ENCODE data around the gene HAPSTR1.

HAPSTR1 gene

DNA sequence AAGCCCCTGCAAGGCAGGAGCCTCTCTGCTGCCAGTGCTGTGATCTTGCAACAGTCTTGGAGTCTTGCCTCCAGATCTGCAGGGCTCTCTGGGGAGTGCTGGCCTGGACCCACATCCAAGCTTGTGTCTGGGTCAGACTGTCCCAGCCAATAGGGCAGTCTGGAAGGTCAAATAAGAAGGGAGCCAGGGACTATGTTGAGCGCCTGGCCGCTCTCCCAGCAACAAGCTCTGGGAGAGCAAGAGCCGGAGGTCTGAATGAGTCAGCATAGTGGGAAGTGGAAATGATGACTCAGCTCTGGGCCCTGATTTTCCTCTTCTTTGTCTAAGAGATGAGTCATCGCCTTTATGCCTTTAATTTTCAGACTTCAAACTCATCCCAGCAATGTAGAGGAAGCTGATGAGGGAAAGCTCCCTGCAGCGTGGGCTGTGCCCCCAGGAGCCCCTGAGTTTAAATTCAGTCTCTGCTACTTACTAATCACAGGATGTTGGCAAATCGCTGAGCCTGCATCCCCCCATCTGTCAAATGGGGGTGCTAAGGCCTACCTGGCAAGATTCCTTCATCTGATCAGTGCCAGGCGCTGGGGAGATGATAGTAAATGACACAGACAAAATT is 43.6 kb upstream of the HAPSTR1 start:
- ChIA-PET CTCF (interaction anchor here (2.1 kb wide), 1 partner anchor 39 kb away, joined by 6 read pairs; no protein-coding TSS in a partner anchor), POLR2A (no interaction called here)
- no peak for TF ChIP-seq L3MBTL2 (conservative IDR thresholded peaks at IDR 0.05)
- TF ChIP-seq BHLHE40 (IDR thresholded peaks at IDR 0.05; ENCODE audit: borderline replicate concordance): no peak
- TF ChIP-seq CTBP1 (IDR thresholded peaks at IDR 0.05; ENCODE audit: borderline replicate concordance): no peak
- TF ChIP-seq SP1 (IDR thresholded peaks at IDR 0.05): no peak
- TF ChIP-seq ELF4 (IDR thresholded peaks at IDR 0.05): no peak
- no peak for TF ChIP-seq ARNT (IDR thresholded peaks at IDR 0.05)
- TF ChIP-seq HDGF (IDR thresholded peaks at IDR 0.05; ENCODE audit: borderline replicate concordance): no peak
- no peak for TF ChIP-seq FOXA1 (IDR thresholded peaks at IDR 0.05)
- TF ChIP-seq FOXM1 (IDR thresholded peaks at IDR 0.05; ENCODE audit: borderline replicate concordance): no peak
- peak; percentile 66 for DNase-seq (ENCODE audit: extremely low spot score)

DNA sequence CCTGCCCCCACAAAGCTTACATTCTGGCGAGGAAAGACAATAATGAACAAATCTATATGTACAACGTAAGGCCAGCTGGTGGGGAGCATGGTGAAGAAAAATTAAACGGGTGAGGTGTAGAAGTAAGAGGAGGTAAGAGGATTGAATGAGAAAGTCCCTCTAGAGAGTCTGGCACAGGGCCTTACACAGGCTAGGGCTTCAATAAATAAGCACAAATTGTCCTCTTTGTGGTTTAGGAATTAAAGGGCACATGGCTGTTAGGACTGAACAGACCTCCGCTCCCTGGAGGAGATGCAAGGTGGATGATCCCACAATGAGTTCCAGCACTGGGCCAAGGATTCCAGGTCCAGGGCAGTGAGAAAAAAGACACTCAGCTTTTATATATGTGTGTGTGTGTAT is 43.1 kb upstream of the HAPSTR1 start:
- no peak for DNase-seq (ENCODE audit: extremely low spot score)
- TF ChIP-seq CTBP1 (IDR thresholded peaks at IDR 0.05; ENCODE audit: borderline replicate concordance) (no peak), FOXM1 (IDR thresholded peaks at IDR 0.05; ENCODE audit: borderline replicate concordance) (no peak), NFRKB (IDR thresholded peaks at IDR 0.05) (no peak), SP1 (IDR thresholded peaks at IDR 0.05) (no peak), FOXK2 (IDR thresholded peaks at IDR 0.05) (no peak), LEF1 (IDR thresholded peaks at IDR 0.05; ENCODE audit: borderline replicate concordance) (no peak), L3MBTL2 (conservative IDR thresholded peaks at IDR 0.05) (no peak), FOXA1 (IDR thresholded peaks at IDR 0.05) (no peak)
- ChIA-PET POLR2A (no interaction called here), CTCF (interaction anchor here (2.1 kb wide), 1 partner anchor 40 kb away, joined by 6 read pairs; no protein-coding TSS in a partner anchor)

DNA sequence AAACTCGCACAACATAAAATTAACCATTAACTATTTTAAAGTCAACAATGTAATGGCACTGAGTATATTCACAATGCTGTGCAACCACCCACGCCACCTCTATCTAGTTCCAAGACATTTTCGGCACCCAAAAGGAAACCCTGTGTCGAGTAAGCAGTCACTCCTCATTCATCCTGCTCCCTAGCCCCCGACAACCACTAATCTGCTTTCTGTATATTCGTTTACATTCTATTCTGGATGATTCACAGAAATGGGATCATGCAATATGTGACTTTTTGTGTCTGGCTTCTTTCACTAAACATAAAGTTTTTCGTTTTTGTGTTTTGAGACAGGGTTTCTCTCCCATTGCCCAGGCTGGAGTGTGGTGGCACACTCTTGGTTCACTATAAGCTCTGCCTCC is 42.2 kb upstream of the HAPSTR1 start:
- DNase-seq (ENCODE audit: extremely low spot score): no peak
- ChIA-PET CTCF (no interaction called here), POLR2A (no interaction called here)

DNA sequence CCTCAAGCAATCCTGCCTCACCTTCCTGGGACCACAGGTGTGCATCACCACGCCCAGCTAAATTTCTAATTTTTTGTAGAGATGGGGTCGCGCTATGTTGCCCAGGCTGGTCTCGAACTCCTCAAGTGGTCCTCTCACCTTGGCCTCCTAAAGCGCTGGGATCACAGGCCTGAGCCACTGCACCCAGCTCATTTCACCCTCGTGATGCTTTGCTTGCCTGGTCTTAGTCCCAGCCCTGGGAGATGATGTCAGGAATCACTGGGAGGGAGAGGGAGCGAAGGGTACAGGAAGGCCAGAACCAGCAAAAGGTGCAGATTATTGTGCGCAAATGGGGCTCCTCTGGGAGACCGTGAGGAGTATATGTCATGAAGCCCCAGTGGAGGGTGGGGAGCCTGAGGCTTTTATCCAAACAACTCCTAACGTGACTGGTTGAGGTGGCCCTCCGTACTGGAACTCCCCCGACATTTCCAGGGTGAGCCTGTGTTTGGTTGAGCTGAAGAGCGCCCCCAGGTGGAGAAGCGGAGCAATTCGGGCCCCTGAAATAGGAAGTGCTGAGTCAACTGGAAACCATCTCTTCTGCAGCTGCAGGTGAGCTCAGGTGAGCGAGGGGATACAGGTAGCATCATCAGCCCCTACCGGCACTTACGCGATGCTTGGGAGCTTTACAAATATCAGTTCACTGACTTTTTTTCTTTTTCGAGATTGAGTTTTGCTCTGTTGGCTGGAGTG is 41.2 kb upstream of the HAPSTR1 start:
- CTCF ChIA-PET: interaction anchor here (0.6 to 1.4 kb wide), 4 partner anchors 10 to 511 kb away, joined by 3 read pairs; no protein-coding TSS in a partner anchor
- POLR2A ChIA-PET: interaction anchor here (0.9 kb wide), 1 partner anchor 41 kb away, joined by 3 read pairs; the partner anchor contains the start of gene HAPSTR1
- TF ChIP-seq HDGF (IDR thresholded peaks at IDR 0.05; ENCODE audit: borderline replicate concordance) (no peak), BHLHE40 (IDR thresholded peaks at IDR 0.05; ENCODE audit: borderline replicate concordance) (no peak), L3MBTL2 (conservative IDR thresholded peaks at IDR 0.05) (no peak), CTBP1 (IDR thresholded peaks at IDR 0.05; ENCODE audit: borderline replicate concordance) (no peak), FOXA1 (IDR thresholded peaks at IDR 0.05) (no peak), SUZ12 (IDR thresholded peaks at IDR 0.05) (no peak), ELF4 (IDR thresholded peaks at IDR 0.05) (no peak), SP1 (IDR thresholded peaks at IDR 0.05) (no peak), ARNT (IDR thresholded peaks at IDR 0.05) (no peak)
- TF ChIP-seq, protein P1, sequence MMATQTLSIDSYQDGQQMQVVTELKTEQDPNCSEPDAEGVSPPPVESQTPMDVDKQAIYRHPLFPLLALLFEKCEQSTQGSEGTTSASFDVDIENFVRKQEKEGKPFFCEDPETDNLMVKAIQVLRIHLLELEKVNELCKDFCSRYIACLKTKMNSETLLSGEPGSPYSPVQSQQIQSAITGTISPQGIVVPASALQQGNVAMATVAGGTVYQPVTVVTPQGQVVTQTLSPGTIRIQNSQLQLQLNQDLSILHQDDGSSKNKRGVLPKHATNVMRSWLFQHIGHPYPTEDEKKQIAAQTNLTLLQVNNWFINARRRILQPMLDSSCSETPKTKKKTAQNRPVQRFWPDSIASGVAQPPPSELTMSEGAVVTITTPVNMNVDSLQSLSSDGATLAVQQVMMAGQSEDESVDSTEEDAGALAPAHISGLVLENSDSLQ (IDR thresholded peaks at IDR 0.05): no peak
- DNase-seq (ENCODE audit: extremely low spot score): peak; percentile 41

More for the DNA sequence above, 42.2 kb upstream of the HAPSTR1 start:
- TF ChIP-seq CTBP1 (IDR thresholded peaks at IDR 0.05; ENCODE audit: borderline replicate concordance): no peak
- no peak for TF ChIP-seq SP1 (IDR thresholded peaks at IDR 0.05)
- TF ChIP-seq, protein P1 (IDR thresholded peaks at IDR 0.05): no peak
- TF ChIP-seq SUZ12 (IDR thresholded peaks at IDR 0.05): no peak
- no peak for TF ChIP-seq LEF1 (IDR thresholded peaks at IDR 0.05; ENCODE audit: borderline replicate concordance)
- TF ChIP-seq TARDBP (IDR thresholded peaks at IDR 0.05): no peak
- no peak for TF ChIP-seq FOXA1 (IDR thresholded peaks at IDR 0.05)
- no peak for TF ChIP-seq ELF4 (IDR thresholded peaks at IDR 0.05)
- TF ChIP-seq NFRKB (IDR thresholded peaks at IDR 0.05): no peak
- TF ChIP-seq HDGF (IDR thresholded peaks at IDR 0.05; ENCODE audit: borderline replicate concordance): no peak
- TF ChIP-seq L3MBTL2 (conservative IDR thresholded peaks at IDR 0.05): no peak
- no peak for TF ChIP-seq FOXM1 (IDR thresholded peaks at IDR 0.05; ENCODE audit: borderline replicate concordance)
- no peak for TF ChIP-seq ARNT (IDR thresholded peaks at IDR 0.05)
- no peak for TF ChIP-seq ZNF384 (IDR thresholded peaks at IDR 0.05)
- no peak for TF ChIP-seq BHLHE40 (IDR thresholded peaks at IDR 0.05; ENCODE audit: borderline replicate concordance)
- TF ChIP-seq FOXK2 (IDR thresholded peaks at IDR 0.05): no peak

DNA sequence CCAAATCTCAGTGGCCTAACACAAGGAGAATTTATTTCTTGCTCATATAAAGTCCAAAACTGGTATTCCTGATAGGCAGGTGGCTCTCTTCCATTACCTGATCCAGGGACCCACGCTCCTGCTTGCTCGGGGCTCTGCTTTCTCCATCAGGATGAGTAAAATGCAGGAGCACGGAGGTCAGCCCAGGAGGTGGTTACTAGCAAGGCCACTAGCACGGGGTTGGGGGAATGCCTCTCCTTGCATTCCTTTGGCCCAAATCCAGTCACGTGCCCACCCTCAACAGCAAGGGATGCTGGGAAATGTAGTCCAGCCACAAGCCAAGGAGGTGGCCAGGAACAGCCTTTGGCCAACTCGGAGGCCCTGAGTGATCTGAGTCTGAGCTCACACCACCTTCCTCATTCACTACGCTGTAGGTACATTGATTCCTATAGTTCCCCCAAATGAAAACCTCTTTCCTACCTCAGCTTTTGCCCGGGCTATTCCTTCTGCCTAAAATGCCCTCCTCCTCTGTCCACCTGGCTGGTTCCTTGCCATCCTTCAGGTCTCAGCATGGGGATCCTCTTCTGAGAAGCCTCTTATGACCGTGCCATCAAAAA is 38.3 kb upstream of the HAPSTR1 start:
- peak; percentile 88 for DNase-seq (ENCODE audit: extremely low spot score)
- CTCF ChIA-PET: interaction anchor here (0.8 to 1.0 kb wide), 2 partner anchors 82 to 103 kb away, joined by 3 to 5 read pairs; no protein-coding TSS in a partner anchor
- TF ChIP-seq FOXA1 (IDR thresholded peaks at IDR 0.05): no peak
- TF ChIP-seq ELF4 (IDR thresholded peaks at IDR 0.05): peak; percentile 27; the same call in 1 of the 2 replicates
- TF ChIP-seq SP1 (IDR thresholded peaks at IDR 0.05): no peak
- TF ChIP-seq L3MBTL2 (conservative IDR thresholded peaks at IDR 0.05): peak; percentile 68
- POLR2A ChIA-PET: interaction anchor here (0.6 to 1.5 kb wide), 2 partner anchors 14 to 25 kb away, joined by 3 to 4 read pairs; no protein-coding TSS in a partner anchor

DNA sequence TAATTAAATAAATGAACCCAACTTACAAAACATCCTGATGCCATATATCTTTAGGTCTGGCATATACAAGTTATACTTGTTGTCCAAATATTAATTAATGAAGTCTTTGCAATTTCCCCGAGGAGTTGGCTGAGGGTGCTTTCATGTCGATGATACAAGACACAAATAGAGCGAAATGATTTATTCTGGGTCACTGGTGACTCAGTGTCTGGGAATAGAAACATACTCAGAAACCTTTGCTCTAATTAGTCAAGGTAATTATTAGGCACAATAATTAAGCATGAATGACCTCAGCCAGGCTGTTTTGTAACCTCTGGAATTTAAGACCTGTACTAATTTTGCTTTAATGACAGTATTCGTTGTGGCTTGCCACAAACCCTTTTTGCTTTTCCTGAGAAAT is 37.0 kb upstream of the HAPSTR1 start:
- CTCF ChIA-PET: no interaction called here
- DNase-seq (ENCODE audit: extremely low spot score): no peak
- POLR2A ChIA-PET: no interaction called here
- TF ChIP-seq NFRKB (IDR thresholded peaks at IDR 0.05) (no peak), HDGF (IDR thresholded peaks at IDR 0.05; ENCODE audit: borderline replicate concordance) (no peak), CTBP1 (IDR thresholded peaks at IDR 0.05; ENCODE audit: borderline replicate concordance) (no peak), L3MBTL2 (conservative IDR thresholded peaks at IDR 0.05) (no peak), BHLHE40 (IDR thresholded peaks at IDR 0.05; ENCODE audit: borderline replicate concordance) (no peak), SUZ12 (IDR thresholded peaks at IDR 0.05) (no peak), FOXK2 (IDR thresholded peaks at IDR 0.05) (no peak), ZNF384 (IDR thresholded peaks at IDR 0.05) (no peak), TARDBP (IDR thresholded peaks at IDR 0.05) (no peak)
- TF ChIP-seq, protein P1 (IDR thresholded peaks at IDR 0.05): no peak
